Karpas-422 (cell line): ENCODE results near the gene SBF1. TPM values are rescaled to one million over a fixed set of nuclear protein-coding genes. Genes with fewer than 3 reads are reported as not detected.

Experiments used
- DNase-seq: peaks from one replicate; pipeline ENCODE4 v3.0.0-alpha.2; 2015
- H2AFZ ChIP-seq: fragments of 200-600 bp; sonication (generic); 2 replicates; pipeline ENCODE4 v1.6.1; 2014; ENCODE audit warnings: antibody characterized with exemption, low read length, mixed read lengths
- H3K27ac ChIP-seq: fragments of 200-600 bp; sonication (generic); 2 replicates; pipeline ENCODE4 v1.5.1; 2014; ENCODE audit warnings: mild to moderate bottlenecking, low read length, moderate library complexity
- H3K27me3 ChIP-seq: fragments of 200-600 bp; sonication (generic); 2 replicates; pipeline ENCODE4 v1.6.1; 2014; ENCODE audit warnings: low read length, mixed read lengths
- H3K36me3 ChIP-seq: fragments of 200-600 bp; sonication (generic); 2 replicates; pipeline ENCODE4 v1.6.1; 2014; ENCODE audit warnings: low read length, mixed read lengths; ENCODE audit not compliant: insufficient read depth
- H3K4me1 ChIP-seq: fragments of 200-600 bp; sonication (generic); 2 replicates; pipeline ENCODE4 v1.6.1; 2014; ENCODE audit warnings: mild to moderate bottlenecking, low read length, mixed read lengths
- H3K4me2 ChIP-seq: fragments of 200-600 bp; sonication (generic); 2 replicates; pipeline ENCODE4 v1.6.1; 2014; ENCODE audit warnings: low read length, low read depth, mild to moderate bottlenecking; ENCODE audit not compliant: poor library complexity, severe bottlenecking
- H3K4me3 ChIP-seq: fragments of 200-600 bp; sonication (generic); 2 replicates; pipeline ENCODE4 v1.5.1; 2014; ENCODE audit warnings: mild to moderate bottlenecking, antibody characterized with exemption, low read length, mixed read lengths
- H3K79me2 ChIP-seq: fragments of 200-600 bp; sonication (generic); 2 replicates; pipeline ENCODE4 v1.6.1; 2014; ENCODE audit warnings: mild to moderate bottlenecking, low read length, mixed read lengths
- H3K9ac ChIP-seq: fragments of 200-600 bp; sonication (generic); 2 replicates; pipeline ENCODE4 v1.6.0; 2014; ENCODE audit warnings: low read length
- H3K9me2 ChIP-seq: fragments of 200-600 bp; sonication (generic), shearing (Covaris generic); replicated peaks from 2 replicates; pipeline ENCODE4 v1.6.0; 2014; ENCODE audit warnings: mild to moderate bottlenecking, low read length, moderate library complexity; ENCODE audit not compliant: insufficient read depth
- H3K9me3 ChIP-seq: fragments of 300-700, 200-600 bp; sonication (generic); 2 replicates; pipeline ENCODE4 v1.6.1; 2014; ENCODE audit warnings: low read length, mixed read lengths
- H4K20me1 ChIP-seq: fragments of 200-600 bp; sonication (generic); 2 replicates; pipeline ENCODE4 v1.6.1; 2014; ENCODE audit warnings: mild to moderate bottlenecking, antibody characterized with exemption, low read length, low read depth; ENCODE audit not compliant: insufficient read depth
- total RNA-seq: library from RNA; depleted of rRNA; stranded (reverse); fragments of >200 nt; shearing (Covaris generic); gene quantifications from 2 replicates; pipeline ENCODE4 v1.2.3, GENCODE V29; 2014; ENCODE audit warnings: low replicate concordance

SBF1 gene
- total RNA-seq, 1 experiment from 2014 or later, result 33.5 TPM

DNA sequence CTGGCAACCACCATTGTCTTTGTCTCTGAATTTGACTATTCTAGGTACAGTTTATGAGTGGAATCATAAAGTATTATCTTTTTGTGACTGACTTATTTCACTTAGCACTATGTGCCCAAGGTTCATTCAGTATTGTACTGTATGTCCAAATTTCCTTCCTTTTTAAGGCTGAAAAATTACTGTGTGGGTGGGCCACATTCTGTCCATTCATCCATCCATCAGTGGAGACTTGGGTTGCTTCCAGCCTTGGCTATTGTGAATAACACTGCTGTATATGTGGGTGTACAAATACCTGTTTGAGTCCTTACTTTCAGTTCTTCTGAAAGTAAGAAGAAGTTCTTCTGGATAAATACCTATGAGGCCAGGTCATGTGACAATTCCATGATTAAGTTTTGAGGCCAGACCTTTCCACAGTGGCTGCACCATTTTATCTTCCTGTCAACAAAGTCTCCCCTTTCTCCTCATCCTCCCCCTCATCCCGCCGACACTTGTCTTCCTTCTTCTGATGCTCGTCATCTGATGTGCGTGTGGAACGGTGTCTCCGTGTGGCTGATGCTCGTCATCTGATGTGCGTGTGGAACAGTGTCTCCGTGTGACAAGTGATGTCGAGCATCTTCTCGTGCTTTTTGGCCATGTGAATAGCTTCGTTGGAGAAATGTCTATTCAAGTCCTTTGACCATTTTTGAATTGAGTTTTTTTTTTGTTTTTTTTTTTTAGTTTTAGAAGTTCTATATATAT lies 49.5 kb downstream of the SBF1 start:
- H3K27me3 ChIP-seq, result no peaks in the 10 kb centered on the region
- H3K4me3 ChIP-seq, result no peak overlapping the region
- H3K36me3 ChIP-seq, result peaks cover 18% of the 10 kb centered on the region; the same call in 1 of the 2 replicates
- no peak for DNase-seq
- no peak overlapping the region for H2AFZ ChIP-seq
- H3K4me2 ChIP-seq, result no peak overlapping the region
- no peaks in the 10 kb centered on the region for H3K4me1 ChIP-seq
- no peaks in the 10 kb centered on the region for H3K9me2 ChIP-seq
- H3K9ac ChIP-seq, result no peak overlapping the region
- no peak overlapping the region for H3K27ac ChIP-seq
- H3K79me2 ChIP-seq, result 0 out of 2 replicates have a peak, but pooled peaks cover 3% of the 10 kb centered on the region
- no peaks in the 10 kb centered on the region for H4K20me1 ChIP-seq
- no peaks in the 10 kb centered on the region for H3K9me3 ChIP-seq

DNA sequence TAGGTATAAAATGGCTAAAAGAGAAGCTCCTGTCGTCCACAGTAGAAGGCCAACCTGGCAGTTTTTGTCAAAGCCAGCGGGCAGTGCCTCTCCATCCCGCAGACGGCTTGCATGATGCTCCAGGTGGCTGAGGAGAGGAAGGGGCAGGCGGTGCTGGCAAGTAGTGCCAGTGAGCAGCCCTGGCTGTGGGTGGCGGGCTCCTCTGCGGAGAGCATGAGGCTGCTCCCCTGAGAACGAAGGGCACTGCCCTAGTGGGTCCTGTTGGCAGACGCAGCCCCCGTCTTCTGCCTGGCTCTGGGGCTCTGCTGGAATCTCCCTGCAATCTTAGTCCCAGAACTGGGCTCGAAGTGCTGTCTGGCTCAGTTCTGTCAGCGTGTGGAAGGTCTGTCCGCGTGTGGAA lies 50.9 kb downstream of the SBF1 start:
- no peak overlapping the region for H3K4me3 ChIP-seq
- H3K9me3 ChIP-seq, result no peaks in the 10 kb centered on the region
- H3K36me3 ChIP-seq, result peaks cover 12% of the 10 kb centered on the region; the same call in 1 of the 2 replicates
- H3K9ac ChIP-seq, result no peak overlapping the region
- H3K9me2 ChIP-seq, result no peaks in the 10 kb centered on the region
- no peaks in the 10 kb centered on the region for H4K20me1 ChIP-seq
- H2AFZ ChIP-seq, result no peak overlapping the region
- DNase-seq, result no peak
- no peak overlapping the region for H3K4me2 ChIP-seq
- no peaks in the 10 kb centered on the region for H3K4me1 ChIP-seq
- 0 out of 2 replicates have a peak, but pooled peaks cover 3% of the 10 kb centered on the region for H3K79me2 ChIP-seq
- no peaks in the 10 kb centered on the region for H3K27me3 ChIP-seq
- H3K27ac ChIP-seq, result no peak overlapping the region

GRCh38 chr22:50422961-50423815 lies 51.6 kb downstream of the SBF1 start:
- DNase-seq, result no peak
- Histone ChIP-seq H3K36me3 (peaks cover 12% of the 10 kb centered on the region; the same call in 1 of the 2 replicates), H3K9ac (no peak overlapping the region), H2AFZ (no peak overlapping the region), H3K4me2 (no peak overlapping the region), H3K9me3 (no peaks in the 10 kb centered on the region), H3K4me1 (no peaks in the 10 kb centered on the region), H4K20me1 (no peaks in the 10 kb centered on the region), H3K9me2 (no peaks in the 10 kb centered on the region), H3K27ac (no peak overlapping the region), H3K79me2 (no peaks in the 10 kb centered on the region), H3K27me3 (no peaks in the 10 kb centered on the region), H3K4me3 (no peak overlapping the region)

GRCh38 chr22:50422046-50422445 lies 52.8 kb downstream of the SBF1 start:
- Histone ChIP-seq H4K20me1 (no peaks in the 10 kb centered on the region), H3K79me2 (no peaks in the 10 kb centered on the region), H3K4me2 (no peak overlapping the region), H3K9me2 (no peaks in the 10 kb centered on the region), H2AFZ (no peak overlapping the region), H3K27ac (no peak overlapping the region), H3K4me3 (no peak overlapping the region), H3K9ac (no peak overlapping the region), H3K9me3 (no peaks in the 10 kb centered on the region), H3K36me3 (peaks cover 13% of the 10 kb centered on the region; the same call in 1 of the 2 replicates), H3K4me1 (no peaks in the 10 kb centered on the region), H3K27me3 (no peaks in the 10 kb centered on the region)
- no peak for DNase-seq

- Histone ChIP-seq H3K9me3 (no peaks in the 10 kb centered on the region), H3K9ac (no peak overlapping the region), H3K9me2 (no peaks in the 10 kb centered on the region), H4K20me1 (no peaks in the 10 kb centered on the region), H3K4me3 (no peak overlapping the region), H3K36me3 (peaks cover 16% of the 10 kb centered on the region; the same call in 1 of the 2 replicates), H3K79me2 (no peaks in the 10 kb centered on the region), H3K4me1 (no peaks in the 10 kb centered on the region), H2AFZ (no peak overlapping the region), H3K27me3 (no peaks in the 10 kb centered on the region), H3K27ac (no peak overlapping the region), H3K4me2 (no peak overlapping the region)
- no peak for DNase-seq
Measured at GRCh38 chr22:50420581-50420980, 54.3 kb downstream of the SBF1 start.

DNA sequence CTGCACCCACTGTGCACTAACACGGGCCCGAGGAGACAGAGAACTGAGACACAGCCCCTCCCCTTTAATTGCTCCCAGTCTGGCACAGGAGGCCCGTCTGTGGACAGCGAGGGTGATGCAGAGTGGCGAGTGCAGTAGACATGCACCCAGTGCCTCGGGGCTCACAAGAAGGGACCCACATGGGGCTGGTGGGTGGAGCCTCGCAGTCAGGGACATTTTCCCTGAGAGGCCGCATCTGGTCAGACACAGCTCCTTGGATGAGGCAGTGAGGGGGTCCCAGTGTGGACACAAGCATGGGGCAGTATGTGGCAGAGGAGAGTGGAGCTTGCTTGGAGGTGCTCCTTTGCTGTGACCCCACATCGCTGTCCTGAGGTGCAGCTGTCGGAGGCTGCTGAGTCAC lies 54.8 kb downstream of the SBF1 start:
- H2AFZ ChIP-seq, result no peak overlapping the region
- H3K9me3 ChIP-seq, result no peaks in the 10 kb centered on the region
- DNase-seq, result no peak
- H3K4me2 ChIP-seq, result no peak overlapping the region
- H3K27me3 ChIP-seq, result no peaks in the 10 kb centered on the region
- no peak overlapping the region for H3K9ac ChIP-seq
- H3K79me2 ChIP-seq, result no peaks in the 10 kb centered on the region
- H3K9me2 ChIP-seq, result no peaks in the 10 kb centered on the region
- H3K4me1 ChIP-seq, result no peaks in the 10 kb centered on the region
- H3K27ac ChIP-seq, result no peak overlapping the region
- no peaks in the 10 kb centered on the region for H4K20me1 ChIP-seq
- H3K4me3 ChIP-seq, result no peak overlapping the region
- H3K36me3 ChIP-seq, result peaks cover 12% of the 10 kb centered on the region; the same call in 1 of the 2 replicates

- H3K27ac ChIP-seq, result no peak overlapping the region
Measured at GRCh38 chr22:50419116-50419515, 55.7 kb downstream of the SBF1 start.

DNA sequence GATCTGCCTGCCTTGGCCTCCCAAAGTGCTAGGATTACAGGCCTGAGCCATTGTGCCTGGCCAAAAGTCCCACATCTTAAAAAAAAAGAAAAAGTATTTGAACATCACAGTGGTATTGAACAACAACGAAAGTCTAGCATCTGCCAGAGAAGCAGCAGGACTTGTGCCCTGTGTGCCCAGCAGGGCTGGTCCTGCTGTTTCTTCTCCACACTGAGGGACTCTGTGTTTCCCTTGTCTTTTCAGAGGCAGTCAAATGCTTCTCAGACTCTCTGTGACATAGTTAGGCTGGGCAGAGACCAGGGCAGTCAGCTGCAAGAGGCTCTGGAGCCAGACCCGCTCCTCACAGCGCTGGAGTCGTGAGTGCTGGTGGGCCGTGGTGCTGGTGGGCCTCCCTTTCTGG lies 56.2 kb downstream of the SBF1 start:
- Histone ChIP-seq H3K79me2 (no peaks in the 10 kb centered on the region), H3K4me2 (no peak overlapping the region), H3K4me3 (no peak overlapping the region), H4K20me1 (0 out of 2 replicates have a peak, but pooled peaks cover 2% of the 10 kb centered on the region), H3K9me2 (no peaks in the 10 kb centered on the region), H3K4me1 (no peaks in the 10 kb centered on the region), H3K27me3 (no peaks in the 10 kb centered on the region), H2AFZ (no peak overlapping the region), H3K36me3 (peaks cover 10% of the 10 kb centered on the region; the same call in 1 of the 2 replicates), H3K9ac (no peak overlapping the region), H3K9me3 (no peaks in the 10 kb centered on the region), H3K27ac (no peak overlapping the region)
- DNase-seq, result no peak

More at GRCh38 chr22:50419116-50419515, 55.7 kb downstream of the SBF1 start:
- no peaks in the 10 kb centered on the region for H3K27me3 ChIP-seq
- H3K9ac ChIP-seq, result no peak overlapping the region
- DNase-seq, result no peak
- no peaks in the 10 kb centered on the region for H3K9me2 ChIP-seq
- no peaks in the 10 kb centered on the region for H4K20me1 ChIP-seq
- H3K79me2 ChIP-seq, result no peaks in the 10 kb centered on the region
- no peak overlapping the region for H3K4me2 ChIP-seq
- no peak overlapping the region for H3K4me3 ChIP-seq
- H3K36me3 ChIP-seq, result peaks cover 10% of the 10 kb centered on the region; the same call in 1 of the 2 replicates
- no peak overlapping the region for H2AFZ ChIP-seq
- no peaks in the 10 kb centered on the region for H3K4me1 ChIP-seq
- no peaks in the 10 kb centered on the region for H3K9me3 ChIP-seq
